Measurements from ENCODE around the gene MOB3B.

Gene MOB3B

DNA sequence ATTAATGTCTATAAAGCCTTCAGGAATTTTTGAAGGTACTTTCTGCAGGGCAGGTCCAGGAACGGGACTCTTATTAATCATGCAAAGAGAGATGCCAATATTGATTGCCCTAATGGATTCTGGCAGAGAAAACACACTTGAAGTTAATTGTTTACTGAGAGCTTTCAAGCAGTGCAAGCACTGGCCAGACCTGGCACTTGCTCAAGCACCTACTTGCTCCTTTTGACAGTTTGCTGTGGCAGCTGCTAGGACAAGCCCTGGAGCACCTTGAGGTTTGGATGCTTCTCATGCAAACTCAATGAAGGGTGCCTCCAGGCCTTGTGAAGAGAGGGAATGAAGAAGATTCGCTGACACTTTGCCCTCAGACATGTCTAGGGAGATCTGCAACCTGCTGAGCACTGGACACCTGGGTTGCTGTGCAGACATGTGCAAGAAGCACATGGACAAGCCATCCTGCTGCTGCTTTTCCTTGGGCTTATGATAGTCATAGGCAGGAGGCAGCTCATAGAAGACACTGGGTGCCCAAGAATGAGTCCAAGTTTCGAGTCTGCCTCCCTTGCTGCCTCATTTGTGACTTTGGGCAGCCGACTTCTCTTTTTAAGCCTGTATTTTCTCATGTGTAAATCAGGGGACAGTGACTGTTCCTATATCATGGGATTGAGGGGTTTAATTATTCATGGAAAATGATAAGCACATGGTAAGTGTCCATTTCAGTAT is 143.8 kb downstream of the MOB3B start:
- DNase-seq = no peak

DNA sequence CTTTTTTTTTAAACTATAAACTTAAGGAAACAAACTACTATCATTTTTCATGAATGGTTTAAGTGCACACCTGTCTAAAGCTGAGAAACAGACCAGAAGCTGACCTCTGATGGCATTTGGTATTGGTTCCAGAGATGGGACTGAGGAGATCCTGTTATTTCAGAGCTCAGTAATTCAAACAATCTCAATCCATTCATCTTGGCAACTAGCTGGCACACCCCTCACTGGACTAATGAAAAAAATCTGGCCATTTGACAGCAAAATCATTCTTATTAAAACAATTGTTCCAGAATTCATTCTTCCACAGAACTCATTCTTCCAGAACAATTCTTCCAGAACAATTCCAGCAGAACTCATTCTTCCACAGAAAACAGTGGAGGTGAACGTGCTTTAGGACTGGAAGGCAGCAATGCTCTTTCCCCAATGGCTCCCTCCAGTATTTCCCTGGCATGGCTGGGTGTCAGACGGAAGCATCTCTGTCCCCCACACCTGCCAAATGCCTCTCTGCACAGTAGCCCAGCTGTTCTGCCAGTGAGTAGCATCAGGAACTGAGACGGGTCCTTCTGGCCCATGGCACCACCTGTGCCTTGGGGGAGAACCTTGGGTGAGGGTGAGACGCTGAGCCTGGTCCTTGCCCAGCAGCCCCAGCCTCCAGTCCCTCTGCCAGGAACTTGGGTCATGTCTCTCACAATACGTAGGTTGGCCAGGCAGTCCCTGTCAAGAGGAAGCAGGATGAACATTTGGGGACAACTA is 145.2 kb downstream of the MOB3B start:
- no peak for DNase-seq

DNA sequence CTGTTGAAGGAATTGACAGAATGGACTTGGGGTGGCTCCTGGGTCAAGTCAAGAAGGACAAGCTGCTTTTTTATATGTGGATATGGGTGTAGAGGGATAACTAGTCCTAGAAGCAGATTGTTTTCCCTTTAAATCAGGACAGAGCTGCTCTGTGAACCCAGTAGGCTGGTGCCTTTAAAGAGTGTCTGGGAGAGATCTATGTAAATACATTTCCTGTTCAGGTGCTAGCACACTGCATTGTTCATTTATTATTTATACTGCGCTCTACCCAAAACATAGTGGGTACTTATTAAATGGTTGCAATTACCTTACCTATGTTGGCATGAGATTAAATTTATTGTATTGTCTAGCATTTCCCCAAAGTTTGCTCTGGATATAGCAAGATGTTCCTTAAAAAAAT is 146.1 kb downstream of the MOB3B start:
- no peak for DNase-seq

DNA sequence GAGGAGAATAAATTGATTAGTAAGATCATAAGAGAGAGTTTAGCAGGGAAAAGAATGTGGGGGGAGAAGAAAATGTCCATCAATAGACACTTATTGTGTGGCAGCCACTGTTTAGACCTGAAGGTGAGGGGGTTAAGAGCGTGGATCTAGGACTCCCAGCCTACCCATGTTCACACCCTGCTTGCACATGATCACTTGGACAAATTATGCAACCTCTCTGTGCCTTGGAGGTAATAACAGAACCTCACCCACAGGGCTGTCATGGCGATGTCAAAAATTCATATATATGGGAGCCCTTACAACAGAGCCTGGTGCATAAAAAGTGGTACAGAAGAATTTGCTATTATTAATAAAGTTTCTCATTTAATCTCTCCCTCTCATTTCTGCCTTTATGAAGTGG is 146.6 kb downstream of the MOB3B start:
- peak; percentile 43 to 52 for DNase-seq

DNA sequence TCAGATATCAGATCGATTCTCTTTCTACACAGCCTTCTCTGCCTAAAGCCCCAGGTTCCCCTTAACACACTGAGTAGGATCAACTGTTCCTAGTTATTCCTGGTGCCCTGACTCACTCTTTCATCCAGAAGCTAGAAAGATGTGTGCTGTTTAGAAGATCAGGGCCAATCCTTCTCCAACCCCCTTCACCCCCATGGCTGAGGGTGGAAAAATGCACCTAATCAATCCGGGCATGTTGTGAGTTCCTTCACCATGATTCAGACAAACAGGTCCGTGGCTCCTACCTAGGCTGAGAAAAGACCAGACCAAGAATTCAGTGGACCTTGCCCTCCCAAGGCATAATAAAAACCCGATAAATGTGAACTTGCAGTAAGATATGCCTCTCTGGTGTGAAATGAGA is 147.3 kb downstream of the MOB3B start:
- no peak for DNase-seq

DNA sequence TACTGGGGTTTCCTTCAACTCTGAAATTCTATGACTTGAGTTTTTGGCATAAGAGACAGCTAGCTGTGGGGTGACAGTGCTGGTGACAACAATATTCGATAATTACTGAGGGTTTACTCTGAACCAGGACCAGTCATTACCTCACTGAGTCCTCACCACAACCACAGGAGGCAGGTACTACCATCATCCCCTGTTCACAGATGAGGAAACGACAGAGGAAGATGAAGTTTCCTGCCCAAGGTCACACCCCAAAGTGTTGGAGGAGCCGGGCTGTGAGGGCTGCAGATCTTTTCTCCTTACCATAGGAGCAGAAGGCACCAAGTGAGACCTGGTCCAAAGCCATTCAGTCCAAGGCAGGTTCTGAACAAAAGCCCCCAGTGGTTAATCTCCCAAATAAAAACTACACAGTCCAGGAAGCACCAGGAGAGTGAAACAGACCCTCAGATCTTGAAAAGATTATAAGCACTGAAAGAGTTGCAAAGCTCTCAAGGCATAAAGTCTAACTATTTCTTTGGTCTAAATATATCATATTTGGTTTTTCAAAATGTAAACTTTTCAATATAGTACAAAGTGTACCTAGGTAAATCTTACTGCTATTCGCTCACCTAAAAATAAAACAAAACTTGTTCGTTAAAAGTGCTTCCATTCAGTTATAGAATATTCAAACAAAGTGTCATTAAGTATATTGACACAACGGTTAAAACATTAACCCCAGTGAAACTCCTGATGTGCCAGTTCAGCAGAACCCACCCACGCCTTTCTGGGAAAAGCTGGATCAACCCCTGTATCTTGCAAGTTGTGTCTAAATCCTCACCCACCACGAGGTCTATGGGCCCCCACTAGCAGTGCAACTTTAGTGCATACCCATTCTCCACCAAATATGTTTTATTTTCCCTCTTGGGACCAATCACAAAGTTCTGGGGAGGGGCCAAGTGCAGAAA is 150.0 kb downstream of the MOB3B start:
- DNase-seq = peak in 1 of 2 donors; percentile 39

DNA sequence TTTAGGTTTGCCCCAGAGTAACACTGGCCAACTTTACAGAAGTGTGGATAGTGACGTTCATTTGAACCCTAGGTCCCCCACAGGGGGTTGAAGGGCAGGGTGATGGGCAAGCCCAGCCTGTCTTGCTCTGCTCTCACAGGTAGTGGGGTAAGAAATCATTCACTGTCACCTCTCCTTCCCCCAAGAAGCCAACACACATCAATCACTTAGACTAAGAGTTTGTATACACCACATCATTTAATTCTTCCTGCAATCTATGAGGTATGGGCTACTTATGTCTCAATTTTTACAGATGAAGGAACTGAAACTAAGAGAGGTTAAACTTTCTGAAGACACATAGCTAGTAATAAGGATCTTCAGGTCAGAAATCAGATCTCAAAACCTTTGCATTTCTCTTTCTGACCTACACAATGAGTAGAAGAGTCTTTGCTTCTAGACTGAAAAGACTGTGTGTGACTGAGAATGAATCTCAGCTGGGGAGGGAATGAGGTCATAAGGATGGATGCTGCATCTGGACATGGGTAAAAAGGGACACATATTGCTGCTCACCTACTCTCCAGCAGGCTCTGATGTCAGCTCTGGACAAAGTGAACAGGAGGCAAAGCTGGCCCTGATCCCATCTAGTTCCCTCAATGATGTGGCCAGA is 151.7 kb downstream of the MOB3B start:
- DNase-seq = peak in 1 of 2 donors; percentile 43

DNA sequence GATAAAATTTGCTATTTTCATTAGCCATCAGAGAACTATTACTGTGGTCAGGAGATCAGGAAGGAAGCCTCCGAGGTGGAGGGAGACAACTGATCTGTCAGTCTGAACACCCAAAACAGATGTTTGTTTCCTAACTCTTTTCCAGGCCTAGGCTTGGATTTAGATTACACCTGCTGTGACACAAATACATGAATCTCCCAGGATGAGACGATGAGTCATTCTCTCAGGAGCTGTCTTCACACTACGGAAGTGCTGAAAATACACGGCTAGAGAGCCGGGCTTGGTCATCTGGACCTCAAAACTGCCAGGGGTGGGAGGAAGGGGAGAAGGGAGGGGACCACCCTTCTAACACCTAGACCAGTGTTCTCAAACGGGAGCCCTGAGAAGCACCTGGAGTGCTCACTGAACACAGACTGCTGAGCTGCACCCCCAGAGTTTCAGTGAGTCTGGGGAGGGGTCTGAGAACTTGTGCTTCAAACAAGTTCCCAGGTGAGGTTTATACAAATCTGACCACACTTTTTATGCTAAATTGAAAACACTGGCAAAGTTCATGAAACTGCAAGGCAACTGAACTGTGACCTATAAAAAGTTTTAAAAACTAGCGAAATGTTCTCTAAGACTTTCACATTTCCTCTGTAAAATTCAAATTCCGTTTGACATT is 152.3 kb downstream of the MOB3B start:
- no peak for DNase-seq

DNA sequence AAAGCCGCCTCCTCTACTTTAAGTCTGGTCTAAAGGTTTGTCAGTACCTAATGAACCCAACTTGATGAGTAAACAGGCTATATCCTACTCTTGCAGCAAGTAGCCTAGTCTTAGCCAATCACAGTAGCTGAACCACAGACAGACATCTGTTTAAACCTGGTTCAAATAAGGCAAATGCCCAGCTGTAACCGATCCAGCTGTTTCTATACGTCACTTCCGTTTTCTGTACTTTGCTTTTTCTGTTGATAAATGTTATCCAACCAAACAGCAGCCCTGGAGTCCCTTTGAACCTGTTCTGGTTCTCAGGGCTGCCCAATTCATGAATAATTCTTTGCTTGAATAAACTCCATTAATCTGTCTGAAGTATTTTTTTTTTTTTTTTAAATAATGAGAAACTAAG is 155.8 kb downstream of the MOB3B start:
- DNase-seq = no peak

DNA sequence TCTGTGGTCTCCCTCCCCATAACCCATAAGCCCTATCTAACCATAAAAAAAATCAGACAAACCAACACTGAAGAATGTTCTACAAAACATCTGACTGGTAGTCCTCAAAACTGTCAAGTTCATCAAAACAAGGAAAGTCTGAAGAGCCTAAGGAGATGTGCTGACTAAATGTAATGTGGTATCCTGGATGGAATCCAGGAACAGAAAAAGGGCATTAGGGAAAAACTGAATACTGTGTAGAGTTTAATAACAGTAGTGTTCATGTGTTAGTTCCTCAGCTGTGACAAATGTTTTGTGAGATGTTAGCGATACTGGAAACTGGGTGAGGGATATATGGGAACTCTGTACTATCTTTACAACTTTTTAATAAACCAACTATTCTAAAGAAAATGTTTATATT is 157.0 kb downstream of the MOB3B start:
- no peak for DNase-seq

DNA sequence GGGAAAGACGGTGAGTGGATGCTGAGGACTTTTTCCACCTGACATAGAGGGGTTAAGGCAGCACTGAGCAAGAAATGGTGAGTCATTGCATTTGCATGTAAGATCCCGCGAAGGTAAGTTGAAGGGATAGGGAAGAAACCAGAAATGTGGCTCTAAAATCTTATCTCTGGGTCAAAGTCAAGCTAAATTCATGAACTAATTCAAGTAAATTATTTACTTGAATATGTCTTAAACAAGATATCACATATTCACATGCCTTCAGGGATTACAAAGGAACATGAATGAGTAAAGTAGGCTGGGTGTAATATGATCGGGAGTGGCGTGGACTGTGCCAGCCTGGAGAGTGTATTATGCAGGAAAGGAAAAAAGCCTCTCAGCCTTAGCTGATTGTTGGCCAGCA is 158.2 kb downstream of the MOB3B start:
- DNase-seq = no peak

DNA sequence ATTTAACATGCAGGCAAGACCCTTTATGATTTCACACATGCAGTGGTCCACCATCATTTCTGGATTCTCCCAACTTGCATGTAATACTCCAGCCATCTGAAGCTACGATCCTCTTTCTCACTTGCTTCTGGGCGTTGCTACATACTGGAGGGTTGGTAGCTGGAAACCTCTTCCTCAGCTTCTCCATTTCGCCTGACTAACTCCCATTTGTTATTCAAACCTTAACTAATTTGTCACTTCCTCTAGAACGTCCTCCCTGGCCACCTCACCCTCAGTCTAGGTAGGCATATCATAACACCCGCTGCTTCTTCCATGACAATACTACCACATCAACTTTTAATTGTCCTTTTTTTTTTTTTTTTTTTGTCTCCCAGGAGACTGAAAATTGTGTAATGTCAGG is 160.0 kb downstream of the MOB3B start:
- DNase-seq = peak; percentile 82 to 86

DNA sequence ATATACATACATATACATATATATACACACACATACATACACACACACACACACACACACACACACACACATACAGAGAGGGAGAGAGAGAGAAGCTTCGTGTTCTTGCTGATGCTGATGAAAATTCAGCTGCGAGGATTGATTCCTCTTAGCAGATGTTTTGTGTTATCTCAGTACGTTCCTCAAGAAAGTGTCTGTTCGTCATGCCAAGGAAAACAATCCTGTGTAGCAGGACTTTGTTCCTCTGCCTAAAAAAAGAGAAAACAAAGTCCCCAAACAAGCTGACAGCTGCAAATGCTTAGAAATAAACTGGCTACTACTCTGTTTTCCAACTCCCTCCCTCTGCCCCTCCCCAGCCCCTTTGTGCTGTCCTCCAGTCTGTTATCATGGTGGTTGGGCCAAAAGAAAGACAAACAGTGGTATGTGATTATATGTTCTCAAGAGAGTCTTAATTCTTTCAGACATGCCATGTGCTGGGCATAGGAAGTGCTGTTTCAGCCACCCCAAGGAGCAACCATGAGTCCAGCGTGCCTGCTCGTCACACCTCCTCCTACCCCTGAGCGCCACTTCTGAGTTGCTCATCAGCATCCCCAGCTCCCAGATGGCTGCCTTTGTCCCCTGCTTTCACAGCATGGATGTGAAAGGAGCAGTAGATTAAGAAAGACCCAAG is 161.2 kb downstream of the MOB3B start:
- peak in 1 of 2 donors; percentile 35 for DNase-seq

DNA sequence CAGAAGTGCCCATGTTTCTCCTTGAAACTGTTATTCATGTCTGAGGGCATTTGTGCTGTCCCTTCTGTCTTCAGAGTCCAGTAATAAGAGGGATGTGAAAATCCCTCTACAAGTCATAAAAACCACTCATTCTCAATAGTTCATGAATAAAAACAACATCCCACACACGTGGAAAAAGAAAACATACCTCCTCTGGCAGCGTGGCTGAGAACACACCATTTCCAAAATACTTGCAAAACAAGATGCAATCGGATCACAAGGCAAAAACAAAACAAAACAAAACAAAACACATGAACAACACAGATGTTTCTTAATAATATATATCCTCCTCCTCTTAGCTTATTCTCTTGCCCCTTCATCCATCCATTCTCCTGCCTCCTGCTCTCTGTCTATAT is 161.7 kb downstream of the MOB3B start:
- peak; percentile 39 to 40 for DNase-seq

DNA sequence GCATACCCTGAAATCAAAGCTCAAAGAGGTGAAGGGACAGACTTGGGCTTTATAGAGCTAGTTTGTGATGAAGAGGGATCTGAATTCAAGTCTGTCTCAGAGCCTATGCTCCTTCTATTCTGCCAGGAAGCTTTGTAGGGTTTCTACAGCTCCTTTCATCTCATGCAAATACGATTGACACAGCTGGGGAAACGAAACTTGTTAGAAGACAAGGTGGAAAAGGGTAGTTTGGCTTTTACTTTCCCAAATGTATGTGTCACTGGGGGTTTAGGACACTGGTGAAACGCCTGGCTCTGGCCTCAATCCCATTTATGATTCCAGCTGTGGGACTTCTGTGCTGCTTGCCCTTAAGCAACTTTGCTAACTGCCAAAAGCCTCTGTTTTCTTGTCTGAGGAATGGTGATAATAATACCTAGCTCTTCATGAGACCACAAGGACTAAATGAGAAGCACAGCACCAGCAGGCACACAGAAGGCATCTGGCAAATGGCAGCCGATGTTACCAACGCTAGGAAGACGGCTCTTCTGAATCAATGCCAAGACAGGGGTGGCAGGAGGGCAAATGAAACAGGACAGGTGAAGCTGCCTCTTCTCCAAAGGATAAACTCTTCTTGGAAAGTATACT is 162.3 kb downstream of the MOB3B start:
- no peak for DNase-seq

DNA sequence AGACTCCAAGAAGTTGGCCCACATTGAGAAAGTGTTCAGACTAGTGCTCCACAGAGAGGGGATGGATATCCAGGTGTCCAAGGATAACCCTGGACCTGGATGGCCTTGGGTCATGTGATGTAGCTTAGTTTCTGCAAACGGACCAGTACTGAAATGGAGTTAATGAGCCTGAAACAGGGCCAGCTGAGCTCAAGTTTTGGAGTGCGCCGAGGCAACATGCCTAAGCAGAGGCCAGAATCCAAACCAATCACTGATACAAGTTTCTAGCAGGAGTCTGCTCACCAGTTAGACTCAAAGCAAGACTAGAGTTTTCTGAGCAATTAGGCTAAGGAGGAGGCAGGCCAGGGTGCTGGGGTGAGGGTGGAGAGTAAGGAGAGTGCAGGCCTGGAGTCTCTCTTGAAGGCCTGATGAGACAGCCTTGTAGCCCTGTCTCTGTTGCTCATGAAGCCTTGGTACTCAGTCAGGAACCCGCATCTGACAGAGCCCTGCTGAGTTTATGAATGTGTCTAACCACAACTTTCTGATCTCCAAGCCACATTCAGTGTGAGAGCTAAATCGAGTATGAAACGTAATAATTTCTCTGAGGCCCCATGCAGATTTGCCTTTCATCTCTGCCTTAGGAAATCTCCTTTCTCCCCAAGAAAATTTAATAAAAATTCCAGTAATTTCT is 163.8 kb downstream of the MOB3B start:
- DNase-seq = no peak

DNA sequence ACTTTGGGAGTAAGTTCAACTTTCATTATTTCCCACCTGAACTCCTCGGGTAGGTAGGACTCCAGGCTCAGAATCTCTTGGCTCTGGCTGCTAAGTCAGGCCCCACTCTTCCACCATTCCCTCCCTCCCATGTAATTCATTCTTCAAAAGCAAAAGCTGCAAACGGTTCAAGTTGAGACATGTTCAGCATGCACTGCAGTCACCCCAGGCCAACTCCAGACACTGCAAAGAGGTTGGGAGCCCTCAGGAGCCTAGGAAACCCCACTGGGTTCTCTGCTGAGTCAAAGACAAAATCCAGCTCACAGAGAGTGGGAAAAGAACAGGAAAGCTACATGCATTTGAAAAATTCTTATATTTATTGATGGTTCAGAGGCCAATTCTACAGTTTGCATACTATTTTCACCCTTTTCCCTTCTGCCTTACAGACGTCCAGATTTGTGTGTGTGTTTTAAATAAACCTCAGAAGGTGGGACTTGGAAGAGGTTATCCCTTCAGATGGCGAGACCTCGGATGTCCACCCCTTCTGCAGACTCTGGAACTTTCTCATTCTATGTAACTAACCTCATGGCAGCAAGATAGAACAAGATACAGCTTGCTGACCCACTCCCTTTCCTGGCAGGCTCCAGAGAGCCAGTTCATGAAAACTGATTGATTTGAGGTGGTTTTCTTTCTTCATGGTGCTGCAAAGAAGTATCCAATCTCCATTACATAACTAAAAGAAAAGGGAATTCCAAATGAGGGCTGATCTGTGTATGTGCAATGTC is 167.0 kb downstream of the MOB3B start:
- DNase-seq = no peak

DNA sequence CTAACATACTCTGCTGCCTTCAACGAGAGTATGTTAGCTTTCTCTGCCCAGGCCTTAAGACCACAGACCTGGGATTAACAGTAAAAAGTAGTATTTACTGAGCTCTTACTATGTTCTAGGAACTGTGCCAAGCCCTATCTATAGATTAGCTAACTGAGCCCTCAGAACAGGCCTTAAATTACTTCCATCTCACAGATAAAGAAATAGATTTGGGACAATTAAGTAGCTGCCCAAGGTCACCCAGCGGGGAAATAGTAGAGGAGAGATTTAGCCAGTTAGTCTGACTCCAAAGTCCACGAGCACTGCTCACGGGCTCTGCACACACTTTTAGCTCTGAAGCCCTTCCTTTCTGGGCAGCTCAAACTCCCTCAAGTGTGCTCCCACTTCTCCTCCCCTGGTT is 168.1 kb downstream of the MOB3B start:
- no peak for DNase-seq

DNA sequence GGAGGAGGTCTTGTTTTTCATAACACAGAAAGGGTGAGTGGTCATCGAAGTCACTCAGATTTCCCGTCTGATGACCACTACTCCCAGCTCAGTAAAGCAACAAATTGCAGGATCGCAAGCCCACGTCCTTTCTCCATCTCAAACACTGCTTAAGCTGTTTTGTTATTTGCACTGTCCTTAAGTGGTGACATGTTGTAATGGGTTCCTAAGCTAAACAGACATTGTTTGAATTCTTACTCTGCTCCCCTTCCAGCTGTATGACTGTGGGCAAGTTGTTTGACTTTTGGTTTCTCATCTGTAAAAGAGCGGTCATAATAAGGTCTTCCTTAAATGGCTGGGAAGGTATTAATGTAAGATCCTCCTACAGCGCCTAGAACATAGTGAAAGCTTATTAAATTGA is 169.9 kb downstream of the MOB3B start:
- no peak for DNase-seq

DNA sequence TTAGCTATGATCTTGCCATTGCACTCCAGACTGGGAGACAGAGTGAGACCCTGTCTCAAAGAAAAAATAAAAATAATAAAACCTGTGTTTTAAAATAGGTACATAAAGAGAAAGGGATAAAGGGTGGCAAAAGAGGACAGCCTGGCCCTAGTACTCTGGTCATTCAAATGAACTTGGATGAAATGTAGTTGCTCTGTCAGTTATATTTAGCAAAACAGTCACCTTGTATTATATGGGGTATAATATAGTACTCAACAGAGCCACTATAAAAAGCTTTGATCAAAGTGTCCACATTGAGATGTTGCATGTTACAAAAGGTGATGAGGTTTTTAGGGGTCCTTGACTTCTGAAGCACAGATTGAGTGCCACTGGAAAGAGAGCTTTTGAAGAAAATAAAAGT is 171.6 kb downstream of the MOB3B start:
- DNase-seq = no peak
